SK-N-SH (cell line): ENCODE data around the gene CMPK1.

Experiments
- CTCF ChIP-seq: fragments of 200-600 bp; sonication (generic); IDR thresholded peaks from 2 replicates; pipeline ENCODE4 v1.6.1; 2017; ENCODE audit warnings: antibody characterized with exemption, mild to moderate bottlenecking, moderate library complexity
- EP300 ChIP-seq, 2 experiments: IDR thresholded peaks; 2 replicates each; pipeline versions ENCODE4 v1.4.0 to v1.6.1; 2012; ENCODE audit warnings: borderline replicate concordance in 1 of 2, low read depth in 1 of 2, low read length in 1 of 2
- EZH2phosphoT487 ChIP-seq: fragments of 200-600 bp; sonication (generic); IDR thresholded peaks from 2 replicates; pipeline ENCODE4 v1.6.1; 2017; ENCODE audit warnings: low read depth, mixed run types, mild to moderate bottlenecking, antibody characterized with exemption, moderate library complexity, borderline replicate concordance
- MAX ChIP-seq: IDR thresholded peaks from 2 replicates; pipeline ENCODE4 v1.4.0; 2012; ENCODE audit warnings: low read depth
- POLR2AphosphoS5 ChIP-seq: IDR thresholded peaks from 2 replicates; pipeline ENCODE4 v1.6.1; 2012; ENCODE audit warnings: low read depth, low read length
- RAD21 ChIP-seq: IDR thresholded peaks from 2 replicates; pipeline ENCODE4 v1.6.1; 2012; ENCODE audit warnings: mild to moderate bottlenecking, low read length
- TCF12 ChIP-seq: IDR thresholded peaks from 2 replicates; pipeline ENCODE4 v1.4.0; 2012
- TF ChIP-seq, protein P1 (sequence below): IDR thresholded peaks from 2 replicates; pipeline ENCODE4; 2012

DNA sequence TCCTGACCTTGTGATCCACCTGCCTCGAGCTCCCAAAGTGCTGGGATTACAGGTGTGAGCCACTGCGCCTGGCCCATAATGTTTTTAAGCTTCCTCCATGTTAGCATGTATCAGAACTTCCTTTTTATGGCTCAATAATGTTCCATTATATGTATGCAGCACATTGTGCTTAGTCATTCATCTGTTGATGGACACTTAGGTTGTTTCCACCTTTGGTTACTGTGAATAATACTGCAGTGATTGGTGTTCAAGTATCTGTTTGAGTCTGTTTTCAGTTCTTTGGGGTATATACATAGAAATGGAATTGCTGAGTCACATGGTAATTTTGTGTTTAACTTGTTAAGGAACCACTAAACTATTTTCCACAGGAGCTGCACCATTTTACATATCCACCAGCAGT lies 17.7 kb downstream of the CMPK1 start:
- TF ChIP-seq CTCF = no peak
- TF ChIP-seq TCF12 = no peak
- TF ChIP-seq RAD21 = no peak
- no peak for TF ChIP-seq EP300 (IDR thresholded peaks at IDR 0.05; ENCODE audit: borderline replicate concordance in 1 of 2, low read depth in 1 of 2, low read length in 1 of 2)
- TF ChIP-seq, protein P1, sequence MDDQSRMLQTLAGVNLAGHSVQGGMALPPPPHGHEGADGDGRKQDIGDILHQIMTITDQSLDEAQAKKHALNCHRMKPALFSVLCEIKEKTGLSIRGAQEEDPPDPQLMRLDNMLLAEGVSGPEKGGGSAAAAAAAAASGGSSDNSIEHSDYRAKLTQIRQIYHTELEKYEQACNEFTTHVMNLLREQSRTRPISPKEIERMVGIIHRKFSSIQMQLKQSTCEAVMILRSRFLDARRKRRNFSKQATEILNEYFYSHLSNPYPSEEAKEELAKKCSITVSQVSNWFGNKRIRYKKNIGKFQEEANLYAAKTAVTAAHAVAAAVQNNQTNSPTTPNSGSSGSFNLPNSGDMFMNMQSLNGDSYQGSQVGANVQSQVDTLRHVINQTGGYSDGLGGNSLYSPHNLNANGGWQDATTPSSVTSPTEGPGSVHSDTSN = no peak
- TF ChIP-seq POLR2AphosphoS5 = no peak
- TF ChIP-seq MAX = no peak
- TF ChIP-seq EZH2phosphoT487 = no peak
